Thyroid gland (tissue), 4 donors: ENCODE measurements around the gene VWA1. TPM values are rescaled to one million over a fixed set of nuclear protein-coding genes. Genes with fewer than 3 reads are reported as not detected.
"Not testable (repeated sequence)": the region's sequence is repeated elsewhere in the genome, so short reads cannot be mapped to it uniquely, and the experiment has no call there.

ENCODE experiments used
- DNase-seq, 2 donors: peaks; one replicate each; pipeline ENCODE4 v3.0.0-alpha.2; 2019
- H3K27ac ChIP-seq, 3 donors: fragments of 200-600 bp; sonication (generic); 1 replicate in 2 of 3; 2 replicates in 1 of 3; pipeline ENCODE4 v1.5.1; 2016 to 2019; ENCODE audit warnings: mild to moderate bottlenecking in 1 of 3, moderate library complexity in 1 of 3
- H3K27me3 ChIP-seq: fragments of 200-600 bp; sonication (generic); one replicate; pipeline ENCODE4 v1.5.1; 2019
- H3K36me3 ChIP-seq, 2 donors: fragments of 200-600 bp; sonication (generic); one replicate each; pipeline ENCODE4 v1.5.1; 2016 to 2019
- H3K4me1 ChIP-seq, 2 donors: fragments of 200-600 bp; sonication (generic); one replicate each; pipeline ENCODE4 v1.5.1; 2017 to 2019
- H3K4me3 ChIP-seq, 3 donors: fragments of 200-600 bp; sonication (generic); replicated peaks in 1 of 3; 1 replicate in 2 of 3; 2 replicates in 1 of 3; pipeline ENCODE4 v1.5.1; 2016; ENCODE audit warnings: mild to moderate bottlenecking in 1 of 3
- H3K9me3 ChIP-seq: fragments of 200-600 bp; sonication (generic); one replicate; pipeline ENCODE4 v1.5.1; 2017
- CTCF ChIP-seq, 6 experiments: fragments of 200-600 bp in 3 of 6; fragments of 450-650 bp in 3 of 6; sonication (generic) in 3 of 6; IDR thresholded peaks; one replicate each; pipeline ENCODE4 v1.5.1; 2016 to 2019; ENCODE audit warnings: antibody characterized with exemption in 6 of 6, mild to moderate bottlenecking in 2 of 6, inconsistent platforms in 1 of 6, moderate library complexity in 1 of 6
- POLR2A ChIP-seq, 2 donors: fragments of 450-650 bp; IDR thresholded peaks; one replicate each; pipeline ENCODE4 v1.6.1; 2017; ENCODE audit warnings: antibody characterized with exemption in 2 of 2, mild to moderate bottlenecking in 2 of 2, moderate library complexity in 1 of 2
- WGBS, 2 donors: methylation state at CpG; one replicate each; pipeline ENCODE4 v1.1.5; 2017; 5-methylcytosine and 5-hydroxymethylcytosine counted together
- intact Hi-C: fragments of 100-400 bp; cut with DNase I; formaldehyde crosslinking; loops from one replicate; pipeline ENCODE4 v1.15.1; 2023
- total RNA-seq, 4 donors: library from RNA; depleted of rRNA; stranded (reverse); fragments of >200 nt; gene quantifications; one replicate each; pipeline ENCODE4 v1.2.3, GENCODE V29; 2016

VWA1 gene
- total RNA-seq, 4 donors from 2014 or later = 11.4 to 52.0 (median 30.3) TPM

- Histone ChIP-seq H3K36me3 (peaks cover 15 to 34% of the 10 kb centered on the region in 2 donors), H3K4me3 (no peak overlapping the region), H3K27me3 (no peaks in the 10 kb centered on the region), H3K4me1 (peaks cover 27 to 30% of the 10 kb centered on the region in 2 donors), H3K9me3 (no peaks in the 10 kb centered on the region), H3K27ac (no peak overlapping the region)
- TF ChIP-seq CTCF (IDR thresholded peaks at IDR 0.05) = no peak
- no peak for TF ChIP-seq POLR2A (IDR thresholded peaks at IDR 0.05)
- 89 to 90% methylated on average over 7 of the region's 7 CpGs for WGBS, 2 donors
- no peak for DNase-seq
- intact Hi-C loops = no loop called here
Measured at GRCh38 chr1:1403653-1404052, 31.8 kb upstream of the VWA1 start.

GRCh38 chr1:1406101-1406820 is 29.2 kb upstream of the VWA1 start:
- intact Hi-C loops = loop anchor here (5.0 kb wide), 1 partner anchor 36 kb away; no protein-coding TSS in a partner anchor
- Histone ChIP-seq H3K36me3 (peaks cover 15 to 30% of the 10 kb centered on the region in 2 donors), H3K4me3 (peak overlapping the region; percentile 92 to 98 (median 96)), H3K27ac (peak overlapping the region in 2 of 3 donors; percentile 75), H3K9me3 (no peaks in the 10 kb centered on the region), H3K4me1 (peaks cover 22 to 29% of the 10 kb centered on the region in 2 donors), H3K27me3 (no peaks in the 10 kb centered on the region)
- DNase-seq = no peak
- 47 to 51% methylated on average over 37 to 41 of the region's 43 CpGs for WGBS, 2 donors
- TF ChIP-seq CTCF (IDR thresholded peaks at IDR 0.05) = no peak
- TF ChIP-seq POLR2A (IDR thresholded peaks at IDR 0.05) = no peak

GRCh38 chr1:1406821-1407635 is 28.5 kb upstream of the VWA1 start, which contains the start of gene MRPL20:
Gene MRPL20, minus strand, starts transcription at chr1:1407293. Its CDS starts 76 bp downstream, at chr1:1407217.
- whole genome bisulfite sequencing, 2 donors = 0 to 2% methylated on average over 20 to 32 of the region's 98 CpGs
- DNase-seq = peak; percentile 94 to 95
- Histone ChIP-seq H3K9me3 (no peaks in the 10 kb centered on the region), H3K4me3 (peak within 1 kb of the TSS; percentile 92 to 98 (median 96)), H3K27me3 (no peaks in the 10 kb centered on the region), H3K36me3 (peaks cover 14 to 23% of the 10 kb centered on the region in 2 donors), H3K4me1 (peaks cover 22 to 29% of the 10 kb centered on the region in 2 donors), H3K27ac (peak within 1 kb of the TSS; percentile 68 to 75 (median 75))
- intact Hi-C loops = loop anchor here (5.0 kb wide), 1 partner anchor 35 kb away; no protein-coding TSS in a partner anchor
- TF ChIP-seq CTCF (IDR thresholded peaks at IDR 0.05) (peak in 1 of 6 experiments; percentile 3), POLR2A (IDR thresholded peaks at IDR 0.05) (peak in 1 of 2 donors; percentile 84)

- Histone ChIP-seq H3K4me1 (peaks cover 22 to 29% of the 10 kb centered on the region in 2 donors), H3K4me3 (peak overlapping the region; percentile 92 to 98 (median 96)), H3K27me3 (no peaks in the 10 kb centered on the region), H3K36me3 (peaks cover 11 to 19% of the 10 kb centered on the region in 2 donors), H3K9me3 (no peaks in the 10 kb centered on the region), H3K27ac (peak overlapping the region; percentile 68 to 75 (median 75))
- intact Hi-C loops = loop anchor here (5.0 kb wide), 1 partner anchor 35 kb away; no protein-coding TSS in a partner anchor
- TF ChIP-seq POLR2A (IDR thresholded peaks at IDR 0.05) = no peak
- TF ChIP-seq CTCF (IDR thresholded peaks at IDR 0.05) = no peak
- WGBS, 2 donors = 13 to 15% methylated on average over 25 to 34 of the region's 41 CpGs
- DNase-seq = peak; percentile 51 to 53
Measured at GRCh38 chr1:1407636-1408318, 27.7 kb upstream of the VWA1 start.

- H3K27me3 ChIP-seq, intact Hi-C loops, H3K9me3 ChIP-seq, H3K36me3 ChIP-seq, H3K4me3 ChIP-seq, DNase-seq, H3K27ac ChIP-seq: not testable (repeated sequence)
- H3K4me1 ChIP-seq = peaks cover 22 to 28% of the 10 kb centered on the region in 2 donors
- 61 to 65% methylated on average over 8 of the region's 8 CpGs for WGBS, 2 donors
Measured at GRCh38 chr1:1410238-1410637, 25.3 kb upstream of the VWA1 start.
